DND-41 (cell line): ENCODE measurements around the gene TP53I13.

ENCODE experiments used
- EZH2 ChIP-seq: IDR thresholded peaks from 3 replicates; pipeline ENCODE4 v1.6.1; 2012; ENCODE audit warnings: borderline replicate concordance, low read depth, mild to moderate bottlenecking, moderate library complexity, low read length, inconsistent platforms; ENCODE audit not compliant: severe bottlenecking
- TF ChIP-seq, protein P1 (sequence below): IDR thresholded peaks from 2 replicates; pipeline ENCODE4 v1.5.1; 2012; ENCODE audit warnings: borderline replicate concordance, low read length, moderate library complexity, mild to moderate bottlenecking; ENCODE audit not compliant: poor library complexity, severe bottlenecking; ENCODE audit errors: extremely low read depth

DNA sequence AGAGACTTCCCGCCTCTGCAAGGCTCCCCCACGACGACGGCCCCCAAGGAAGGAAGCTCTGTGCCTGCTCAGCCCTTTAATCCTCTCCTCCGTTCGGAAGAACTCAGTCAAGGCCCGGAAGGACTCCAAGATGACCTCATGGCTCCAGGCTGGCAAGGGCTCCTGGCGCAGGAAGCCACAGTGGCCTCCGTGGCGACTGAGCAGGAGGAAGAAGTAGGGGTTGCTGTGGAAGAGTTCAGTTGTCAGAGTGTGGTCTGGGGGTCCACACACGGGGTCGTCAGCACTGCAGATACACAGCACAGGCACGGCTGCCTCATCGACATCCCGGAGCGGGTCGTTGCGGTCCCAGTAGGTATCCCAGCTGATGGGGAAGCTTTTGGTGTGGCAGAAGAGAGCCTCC, 5.9 kb upstream of the TP53I13 start:
- TF ChIP-seq, protein P1, sequence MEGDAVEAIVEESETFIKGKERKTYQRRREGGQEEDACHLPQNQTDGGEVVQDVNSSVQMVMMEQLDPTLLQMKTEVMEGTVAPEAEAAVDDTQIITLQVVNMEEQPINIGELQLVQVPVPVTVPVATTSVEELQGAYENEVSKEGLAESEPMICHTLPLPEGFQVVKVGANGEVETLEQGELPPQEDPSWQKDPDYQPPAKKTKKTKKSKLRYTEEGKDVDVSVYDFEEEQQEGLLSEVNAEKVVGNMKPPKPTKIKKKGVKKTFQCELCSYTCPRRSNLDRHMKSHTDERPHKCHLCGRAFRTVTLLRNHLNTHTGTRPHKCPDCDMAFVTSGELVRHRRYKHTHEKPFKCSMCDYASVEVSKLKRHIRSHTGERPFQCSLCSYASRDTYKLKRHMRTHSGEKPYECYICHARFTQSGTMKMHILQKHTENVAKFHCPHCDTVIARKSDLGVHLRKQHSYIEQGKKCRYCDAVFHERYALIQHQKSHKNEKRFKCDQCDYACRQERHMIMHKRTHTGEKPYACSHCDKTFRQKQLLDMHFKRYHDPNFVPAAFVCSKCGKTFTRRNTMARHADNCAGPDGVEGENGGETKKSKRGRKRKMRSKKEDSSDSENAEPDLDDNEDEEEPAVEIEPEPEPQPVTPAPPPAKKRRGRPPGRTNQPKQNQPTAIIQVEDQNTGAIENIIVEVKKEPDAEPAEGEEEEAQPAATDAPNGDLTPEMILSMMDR = no peak
- no peak for TF ChIP-seq EZH2
